ENCODE measurements around the gene VSNL1. TPM values are rescaled to one million over a fixed set of nuclear protein-coding genes. Genes with fewer than 3 reads are reported as not detected.

VSNL1 gene
- total RNA-seq, 1 donor from 2014 or later: 19.2 TPM

DNA sequence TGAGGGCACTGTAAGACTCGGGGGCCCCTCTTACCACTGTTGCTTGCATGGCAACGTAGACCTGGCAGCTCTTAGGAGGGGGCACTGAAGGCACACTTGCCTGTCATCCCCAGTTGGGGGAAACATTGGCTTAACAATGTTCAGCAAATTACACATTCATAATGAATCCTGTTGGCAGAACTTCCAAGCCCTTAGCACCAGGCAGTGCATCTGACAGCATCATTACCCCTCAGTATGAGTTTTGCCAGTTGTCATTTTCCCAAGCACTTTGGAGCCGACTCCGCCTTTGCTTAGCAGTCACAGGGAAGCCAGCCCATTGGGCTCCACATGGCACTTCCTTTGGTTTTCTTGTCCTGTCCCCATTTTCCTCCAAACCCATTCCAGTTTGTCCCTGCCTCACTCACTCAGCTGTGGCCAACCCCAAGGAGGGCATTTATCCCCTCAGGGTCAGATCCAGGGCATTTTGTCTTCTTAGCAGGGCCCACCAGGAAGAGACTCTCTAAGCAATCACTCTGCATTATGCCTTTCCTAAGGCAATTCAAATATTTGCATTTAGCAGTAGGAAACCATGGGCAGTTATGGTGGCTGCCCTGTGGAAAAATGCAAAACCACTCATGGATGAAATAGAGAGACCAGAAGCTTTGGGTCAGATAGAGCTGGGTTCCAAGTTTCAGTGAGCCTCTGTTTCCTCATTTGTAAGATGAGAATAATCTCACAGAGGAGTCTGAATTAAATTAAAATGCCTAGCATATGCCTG is 73.9 kb downstream of the VSNL1 start:
- Histone ChIP-seq H3K9me3 (no peaks in the 10 kb centered on the region), H3K27ac (no peak overlapping the region), H3K4me1 (no peaks in the 10 kb centered on the region), H3K27me3 (no peaks in the 10 kb centered on the region), H3K36me3 (no peaks in the 10 kb centered on the region), H3K4me3 (no peak overlapping the region)
- DNase-seq (ENCODE audit: extremely low spot score in 2 of 2): no peak
- intact Hi-C loops (cut with DNase I): no loop called here
- TF ChIP-seq, protein P1, sequence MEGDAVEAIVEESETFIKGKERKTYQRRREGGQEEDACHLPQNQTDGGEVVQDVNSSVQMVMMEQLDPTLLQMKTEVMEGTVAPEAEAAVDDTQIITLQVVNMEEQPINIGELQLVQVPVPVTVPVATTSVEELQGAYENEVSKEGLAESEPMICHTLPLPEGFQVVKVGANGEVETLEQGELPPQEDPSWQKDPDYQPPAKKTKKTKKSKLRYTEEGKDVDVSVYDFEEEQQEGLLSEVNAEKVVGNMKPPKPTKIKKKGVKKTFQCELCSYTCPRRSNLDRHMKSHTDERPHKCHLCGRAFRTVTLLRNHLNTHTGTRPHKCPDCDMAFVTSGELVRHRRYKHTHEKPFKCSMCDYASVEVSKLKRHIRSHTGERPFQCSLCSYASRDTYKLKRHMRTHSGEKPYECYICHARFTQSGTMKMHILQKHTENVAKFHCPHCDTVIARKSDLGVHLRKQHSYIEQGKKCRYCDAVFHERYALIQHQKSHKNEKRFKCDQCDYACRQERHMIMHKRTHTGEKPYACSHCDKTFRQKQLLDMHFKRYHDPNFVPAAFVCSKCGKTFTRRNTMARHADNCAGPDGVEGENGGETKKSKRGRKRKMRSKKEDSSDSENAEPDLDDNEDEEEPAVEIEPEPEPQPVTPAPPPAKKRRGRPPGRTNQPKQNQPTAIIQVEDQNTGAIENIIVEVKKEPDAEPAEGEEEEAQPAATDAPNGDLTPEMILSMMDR (IDR thresholded peaks at IDR 0.05): no peak
- TF ChIP-seq POLR2A (IDR thresholded peaks at IDR 0.05) (no peak), POLR2AphosphoS5 (IDR thresholded peaks at IDR 0.05; ENCODE audit: insufficient read depth in 1 of 2, low read depth in 1 of 2) (no peak)

DNA sequence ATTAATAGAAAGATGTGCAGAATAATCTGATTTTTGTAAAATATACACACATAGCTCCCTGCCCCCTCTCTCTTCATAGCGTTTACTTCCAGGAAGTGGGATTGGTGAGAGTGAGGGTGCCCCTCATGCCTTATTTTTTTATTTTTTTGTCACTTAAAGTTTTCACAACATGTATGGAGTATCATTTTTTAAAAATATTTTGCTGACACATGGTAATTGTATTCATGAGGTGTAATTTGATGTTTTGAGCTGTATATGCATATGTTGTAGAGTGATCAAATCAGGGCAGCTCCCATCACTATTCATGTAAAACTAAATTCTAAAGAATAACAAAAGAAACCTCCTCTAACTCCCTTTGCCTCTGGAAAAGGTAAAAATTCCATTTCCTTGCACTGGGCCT is 74.7 kb downstream of the VSNL1 start:
- Histone ChIP-seq H3K36me3 (no peaks in the 10 kb centered on the region), H3K27ac (no peak overlapping the region), H3K27me3 (no peaks in the 10 kb centered on the region), H3K4me3 (no peak overlapping the region), H3K9me3 (no peaks in the 10 kb centered on the region), H3K4me1 (peaks cover 6% of the 10 kb centered on the region)
- no peak for DNase-seq (ENCODE audit: extremely low spot score in 2 of 2)
- TF ChIP-seq, protein P1 (IDR thresholded peaks at IDR 0.05): no peak
- TF ChIP-seq POLR2AphosphoS5 (IDR thresholded peaks at IDR 0.05; ENCODE audit: insufficient read depth in 1 of 2, low read depth in 1 of 2): no peak
- no peak for TF ChIP-seq POLR2A (IDR thresholded peaks at IDR 0.05)
- intact Hi-C loops (cut with DNase I): no loop called here

DNA sequence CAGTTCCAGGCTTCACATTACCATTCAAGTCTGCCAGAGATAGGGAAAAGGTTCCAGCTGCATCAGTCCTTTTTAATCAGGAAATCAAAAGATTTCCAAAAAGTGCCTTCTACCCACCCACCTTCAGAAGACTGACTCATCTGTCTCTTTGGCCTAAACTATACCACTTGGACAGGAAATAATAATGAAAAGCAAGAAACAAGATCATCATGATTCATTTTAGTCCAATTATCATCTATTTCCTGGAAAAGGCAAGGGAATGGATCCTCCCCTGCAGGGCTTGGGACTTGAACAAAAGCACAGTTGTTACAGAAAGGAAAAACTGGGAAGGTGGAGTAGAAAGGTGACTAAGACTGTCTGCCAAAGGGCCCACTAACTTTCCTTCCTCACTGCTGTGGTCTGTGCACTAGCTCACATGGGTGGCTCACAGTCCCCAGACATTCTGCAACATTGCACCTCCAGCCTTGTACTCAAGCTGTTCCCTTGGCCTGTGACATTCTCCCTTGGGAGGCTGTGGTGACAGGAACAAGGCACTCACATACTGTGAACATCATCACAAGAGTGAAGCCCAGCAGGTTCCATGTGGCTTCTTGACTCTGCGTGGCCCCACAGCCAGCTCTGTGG is 75.3 kb downstream of the VSNL1 start:
- TF ChIP-seq POLR2A (IDR thresholded peaks at IDR 0.05) (no peak), POLR2AphosphoS5 (IDR thresholded peaks at IDR 0.05; ENCODE audit: insufficient read depth in 1 of 2, low read depth in 1 of 2) (no peak)
- TF ChIP-seq, protein P1 (IDR thresholded peaks at IDR 0.05): no peak
- H3K27me3 ChIP-seq: no peaks in the 10 kb centered on the region
- H3K4me3 ChIP-seq: no peak overlapping the region
- no peak overlapping the region for H3K27ac ChIP-seq
- DNase-seq (ENCODE audit: extremely low spot score in 2 of 2): no peak
- no peaks in the 10 kb centered on the region for H3K9me3 ChIP-seq
- no peaks in the 10 kb centered on the region for H3K36me3 ChIP-seq
- H3K4me1 ChIP-seq: peaks cover 13% of the 10 kb centered on the region
- intact Hi-C loops (cut with DNase I): no loop called here

DNA sequence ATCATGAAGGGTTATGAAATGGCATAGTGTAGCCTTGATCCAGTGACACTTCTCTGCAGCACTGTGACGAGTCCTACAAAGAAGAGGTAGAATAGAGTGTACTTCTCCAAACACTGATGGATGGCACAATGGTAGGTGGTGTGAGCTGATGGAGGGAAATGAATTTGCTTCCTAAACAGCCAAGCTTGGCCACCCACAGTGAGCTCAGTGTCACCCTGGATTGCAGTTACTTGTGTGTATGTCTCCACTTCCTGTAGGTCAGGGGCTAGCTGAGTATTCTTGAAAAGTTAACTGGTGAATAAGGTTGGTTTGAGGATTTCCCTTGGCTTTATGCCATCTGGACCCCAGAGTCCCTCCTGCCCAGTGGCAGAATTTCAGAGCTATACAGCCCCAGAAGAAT is 75.9 kb downstream of the VSNL1 start:
- DNase-seq (ENCODE audit: extremely low spot score in 2 of 2): no peak
- no peaks in the 10 kb centered on the region for H3K27me3 ChIP-seq
- no peaks in the 10 kb centered on the region for H3K9me3 ChIP-seq
- H3K4me1 ChIP-seq: peaks cover 13% of the 10 kb centered on the region
- intact Hi-C loops (cut with DNase I): no loop called here
- no peaks in the 10 kb centered on the region for H3K36me3 ChIP-seq
- TF ChIP-seq, protein P1 (IDR thresholded peaks at IDR 0.05): no peak
- TF ChIP-seq POLR2AphosphoS5 (IDR thresholded peaks at IDR 0.05; ENCODE audit: insufficient read depth in 1 of 2, low read depth in 1 of 2) (no peak), POLR2A (IDR thresholded peaks at IDR 0.05) (no peak)
- no peak overlapping the region for H3K4me3 ChIP-seq
- H3K27ac ChIP-seq: no peak overlapping the region

DNA sequence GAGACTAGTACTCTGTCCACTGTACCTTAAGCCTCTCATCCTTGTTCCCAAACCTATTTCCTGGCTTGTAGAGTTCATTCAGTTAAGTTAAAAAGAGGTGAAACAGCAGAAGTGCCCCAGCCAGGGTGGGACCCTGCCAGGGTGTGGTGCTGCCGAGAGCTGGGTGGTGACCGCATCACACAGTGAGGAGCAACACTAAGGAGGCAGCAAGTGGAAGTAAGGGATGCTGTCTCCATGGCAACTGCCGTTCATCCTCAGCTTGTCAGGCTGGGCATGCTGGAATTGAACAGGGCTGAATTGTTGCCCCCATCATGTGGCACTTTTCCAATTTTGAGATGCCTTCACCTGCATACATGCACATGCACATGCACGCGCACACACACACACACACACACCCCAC is 77.0 kb downstream of the VSNL1 start:
- no peak for DNase-seq (ENCODE audit: extremely low spot score in 2 of 2)
- intact Hi-C loops (cut with DNase I): no loop called here
- Histone ChIP-seq H3K27me3 (no peaks in the 10 kb centered on the region), H3K9me3 (no peaks in the 10 kb centered on the region), H3K36me3 (no peaks in the 10 kb centered on the region), H3K4me1 (peaks cover 13% of the 10 kb centered on the region), H3K4me3 (no peak overlapping the region), H3K27ac (no peak overlapping the region)
- no peak for TF ChIP-seq POLR2AphosphoS5 (IDR thresholded peaks at IDR 0.05; ENCODE audit: insufficient read depth in 1 of 2, low read depth in 1 of 2)
- TF ChIP-seq POLR2A (IDR thresholded peaks at IDR 0.05): no peak
- TF ChIP-seq, protein P1 (IDR thresholded peaks at IDR 0.05): no peak

All from vagina (tissue), 2 donors.